Caki2 (cell line): ENCODE measurements around the gene LRRC55. TPM values are rescaled to one million over a fixed set of nuclear protein-coding genes. Genes with fewer than 3 reads are reported as not detected.

Source experiments
- DNase-seq: peaks from one replicate; pipeline ENCODE4 v3.0.0-alpha.2; 2015; ENCODE audit warnings: low read depth
- in situ Hi-C: cut with HindIII; loops from 2 replicates; pipeline ENCODE4 v1.10.0; 2016; ENCODE audit warnings: low sequenced_read_pairs, low pct_unique_long_range_greater_than_20kb, mixed read lengths
- total RNA-seq: library from RNA; depleted of rRNA; stranded (reverse); fragments of >200 nt; shearing (Covaris generic); gene quantifications from 2 replicates; pipeline ENCODE4 v1.2.3, GENCODE V29; 2014; ENCODE audit warnings: low replicate concordance

LRRC55 gene
- total RNA-seq, 1 experiment from 2014 or later, result not detected

GRCh38 chr11:57190548-57190947, 8.8 kb downstream of the LRRC55 start:
- in situ Hi-C loops, result no loop called here
- DNase-seq, result no peak

- in situ Hi-C loops, result no loop called here
- no peak for DNase-seq
These were observed 9.8 kb downstream of the LRRC55 start for GRCh38 chr11:57191311-57192219.

GRCh38 chr11:57192316-57192715, 10.6 kb downstream of the LRRC55 start:
- DNase-seq, result no peak
- in situ Hi-C loops, result no loop called here

DNA sequence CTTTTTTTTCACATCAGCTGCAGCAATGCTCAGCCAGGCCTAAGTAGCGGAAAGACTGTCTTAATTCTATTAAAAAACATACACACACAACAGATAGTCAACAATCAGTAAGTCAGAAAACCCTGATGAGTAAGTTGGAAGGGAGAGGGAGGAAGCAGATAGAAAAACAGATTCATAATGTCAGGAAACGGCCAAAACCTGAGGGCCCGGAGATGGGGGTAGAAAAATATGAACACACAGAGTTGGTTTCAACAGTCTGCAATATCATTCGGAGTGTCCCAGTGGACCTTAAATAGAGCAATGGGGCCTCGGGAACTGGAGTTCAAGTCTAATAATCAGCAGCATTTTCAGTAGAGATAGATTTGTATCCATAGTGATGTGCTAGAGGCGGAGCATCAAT, 14.8 kb downstream of the LRRC55 start:
- DNase-seq, result no peak
- in situ Hi-C loops, result no loop called here

DNA sequence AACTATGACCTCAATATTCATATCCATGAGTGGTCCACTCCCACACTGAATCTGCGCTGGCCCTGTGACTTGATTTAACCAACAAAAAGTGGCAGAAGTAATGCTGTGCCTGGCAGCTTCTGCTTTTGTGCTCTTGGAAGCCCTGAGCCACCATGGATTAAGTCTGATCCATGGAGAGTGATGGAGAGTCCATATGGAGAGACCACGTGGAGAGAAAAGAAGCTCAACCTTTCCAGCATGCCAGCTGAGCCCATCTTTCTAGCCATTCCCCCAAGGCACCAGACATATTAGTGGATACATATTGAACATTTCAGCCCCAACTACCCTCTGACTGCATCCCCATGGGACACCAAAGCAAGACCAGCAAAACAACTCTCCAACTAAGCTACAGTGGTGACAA, 16.0 kb downstream of the LRRC55 start:
- DNase-seq, result no peak
- in situ Hi-C loops, result no loop called here

GRCh38 chr11:57199330-57199729, 17.6 kb downstream of the LRRC55 start:
- in situ Hi-C loops, result no loop called here

DNA sequence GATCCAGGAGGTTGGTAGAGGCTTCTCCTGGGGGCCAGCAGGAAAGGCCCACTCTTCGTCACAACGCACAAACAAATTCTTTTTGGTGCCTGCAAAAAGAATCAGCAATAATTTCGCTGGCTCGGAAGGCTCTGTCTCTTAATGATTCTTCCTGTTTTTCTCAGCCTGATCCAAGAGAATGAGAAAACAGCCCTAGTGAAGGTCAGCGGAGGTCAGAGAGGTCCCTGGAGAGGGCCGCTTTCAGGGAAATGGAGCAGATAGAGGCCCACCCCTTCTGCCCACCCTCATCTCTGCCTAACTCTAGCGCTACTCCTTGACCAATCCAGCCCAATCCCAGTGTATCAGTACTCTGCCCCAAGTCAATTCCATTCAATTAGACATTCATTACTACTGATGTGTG, 19.2 kb downstream of the LRRC55 start:
- no peak for DNase-seq
- in situ Hi-C loops, result no loop called here

More at GRCh38 chr11:57199330-57199729, 17.6 kb downstream of the LRRC55 start:
- no peak for DNase-seq

- no peak for DNase-seq
- in situ Hi-C loops, result no loop called here
These were observed 20.5 kb downstream of the LRRC55 start for GRCh38 chr11:57202281-57202680.

DNA sequence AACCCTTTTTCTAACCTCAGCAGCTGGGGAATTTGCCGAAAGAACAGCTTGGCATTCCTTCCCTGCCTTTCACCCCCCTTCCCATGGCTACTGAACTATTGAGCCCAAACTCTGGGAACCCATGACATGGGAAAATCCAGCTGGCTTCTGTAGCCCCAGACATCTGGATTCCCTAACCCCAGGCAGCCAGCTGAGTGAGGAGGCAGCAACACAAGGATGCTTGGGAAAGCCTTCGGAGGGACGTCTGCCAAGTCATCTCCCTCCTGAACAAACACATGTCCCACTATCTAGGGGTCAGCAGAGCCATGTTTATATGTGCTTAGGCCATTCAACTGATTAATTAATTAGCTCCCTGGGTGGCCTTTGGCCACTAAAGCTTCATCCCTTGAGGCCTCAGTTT, 21.6 kb downstream of the LRRC55 start:
- in situ Hi-C loops, result no loop called here
- DNase-seq, result no peak

GRCh38 chr11:57203882-57204480, 22.2 kb downstream of the LRRC55 start:
- in situ Hi-C loops, result no loop called here
- DNase-seq, result no peak

GRCh38 chr11:57205041-57205641, 23.4 kb downstream of the LRRC55 start:
- in situ Hi-C loops, result no loop called here
- DNase-seq, result no peak

GRCh38 chr11:57207168-57207567, 25.4 kb downstream of the LRRC55 start:
- in situ Hi-C loops, result no loop called here
- no peak for DNase-seq

GRCh38 chr11:57210781-57211180, 29.0 kb downstream of the LRRC55 start:
- in situ Hi-C loops, result no loop called here

GRCh38 chr11:57213342-57214097, 31.8 kb downstream of the LRRC55 start:
- no peak for DNase-seq
- in situ Hi-C loops, result no loop called here

More at GRCh38 chr11:57210781-57211180, 29.0 kb downstream of the LRRC55 start:
- DNase-seq, result no peak

GRCh38 chr11:57214098-57214417, 32.3 kb downstream of the LRRC55 start:
- in situ Hi-C loops, result no loop called here
- no peak for DNase-seq

- no peak for DNase-seq
- in situ Hi-C loops, result no loop called here
These were observed 32.7 kb downstream of the LRRC55 start for GRCh38 chr11:57214494-57214893.

DNA sequence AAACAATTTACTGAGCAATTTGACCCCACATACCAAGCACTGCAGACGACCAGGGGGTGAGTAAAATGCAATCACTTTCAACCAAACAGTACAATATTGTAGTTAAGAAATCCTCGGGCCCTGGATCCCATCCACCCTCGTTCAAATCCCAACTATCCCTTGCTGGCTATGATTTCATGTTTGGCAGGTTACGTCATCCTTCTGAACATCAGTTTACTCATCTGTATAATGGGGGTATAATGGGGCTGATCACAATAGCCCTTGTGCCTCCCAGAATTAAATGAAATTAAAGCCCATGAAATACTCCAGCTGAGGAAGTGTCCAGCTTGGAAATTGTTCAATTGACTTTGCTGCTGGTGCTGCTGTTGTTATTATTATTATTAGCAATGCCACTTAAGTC, 34.7 kb downstream of the LRRC55 start:
- DNase-seq, result no peak
- in situ Hi-C loops, result no loop called here

DNA sequence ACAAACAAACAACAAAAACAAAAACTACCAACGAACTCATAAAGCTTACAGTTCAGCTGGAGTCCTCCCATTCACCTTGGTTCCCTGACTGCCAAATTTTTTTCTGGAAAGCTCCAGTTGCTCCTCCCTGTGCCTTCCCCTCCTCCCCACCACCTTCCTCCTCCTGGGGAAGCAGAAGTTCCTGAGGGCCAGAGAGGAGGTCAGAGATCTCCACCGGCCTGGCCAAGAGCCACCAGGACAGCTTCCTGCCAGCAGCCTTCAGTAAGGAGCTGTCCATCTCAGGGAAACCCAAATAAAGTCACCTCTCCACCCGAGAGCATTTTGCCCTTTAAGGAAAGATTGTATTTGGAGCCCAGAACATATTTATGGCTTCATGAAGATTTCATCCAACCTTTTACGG, 35.3 kb downstream of the LRRC55 start:
- no peak for DNase-seq
- in situ Hi-C loops, result no loop called here
